GM10248 (cell line): ENCODE data around the gene C5orf52.
A peak's percentile ranks its signal among the peaks of the same experiment; 100 is the strongest.

Source experiments
- CTCF ChIA-PET: fragments of 300-600 bp; sonication (Branson Sonifier 250); formaldehyde crosslinking; extraction: SDS; loops from one replicate; lab custom pipeline; 2021; ENCODE audit warnings: antibody characterized with exemption; lab: Yijun Ruan, JAX
- POLR2A ChIA-PET: fragments of 350-650 bp; sonication (Branson Sonifier 250); formaldehyde crosslinking; extraction: SDS; loops from one replicate; lab custom pipeline; 2020; ENCODE audit warnings: antibody characterized with exemption; lab: Yijun Ruan, JAX
- DNase-seq: peaks from one replicate; pipeline ENCODE4 v3.0.0; 2012; ENCODE audit errors: extremely low spot score
- CTCF ChIP-seq: IDR thresholded peaks from 2 replicates; pipeline ENCODE4 v1.5.1; 2012; ENCODE audit warnings: mild to moderate bottlenecking, low read depth; ENCODE audit errors: extremely low read depth, missing control alignments, control extremely low read depth

The C5orf52 gene

GRCh38 chr5:157709346-157709745 lies 38.0 kb downstream of the C5orf52 start:
- no peak for DNase-seq
- CTCF ChIA-PET = interaction anchor here (1.7 to 4.2 kb wide), 2 partner anchors 8 to 34 kb away, joined by 7 to 27 read pairs; partner anchors contain the start of gene LSM11
- POLR2A ChIA-PET = no interaction called here
- TF ChIP-seq CTCF = no peak

GRCh38 chr5:157710431-157710830 lies 39.1 kb downstream of the C5orf52 start:
- ChIA-PET CTCF (interaction anchor here (0.9 kb wide), 1 partner anchor 41 kb away, joined by 3 read pairs; no protein-coding TSS in a partner anchor), POLR2A (no interaction called here)
- DNase-seq = no peak
- TF ChIP-seq CTCF = no peak

GRCh38 chr5:157710882-157711281 lies 39.5 kb downstream of the C5orf52 start:
- POLR2A ChIA-PET = no interaction called here
- CTCF ChIA-PET = interaction anchor here (0.9 to 1.6 kb wide), 3 partner anchors 28 to 42 kb away, joined by 3 to 5 read pairs (median 3); partner anchors contain the start of gene LSM11
- TF ChIP-seq CTCF = no peak
- no peak for DNase-seq

- POLR2A ChIA-PET = no interaction called here
- CTCF ChIA-PET = interaction anchor here (5.5 kb wide), 1 partner anchor 29 kb away, joined by 37 read pairs; the partner anchor contains the start of gene LSM11
- DNase-seq = no peak
- no peak for TF ChIP-seq CTCF
Observed at GRCh38 chr5:157713830-157714595, 42.7 kb downstream of the C5orf52 start.

GRCh38 chr5:157714596-157714864 lies 43.2 kb downstream of the C5orf52 start:
- TF ChIP-seq CTCF = no peak
- ChIA-PET CTCF (interaction anchor here (5.5 kb wide), 1 partner anchor 28 kb away, joined by 37 read pairs; the partner anchor contains the start of gene LSM11), POLR2A (no interaction called here)
- no peak for DNase-seq

GRCh38 chr5:157718519-157718918 lies 47.2 kb downstream of the C5orf52 start:
- ChIA-PET POLR2A (interaction anchor here (1.1 kb wide), 1 partner anchor 91 kb away, joined by 7 read pairs; no protein-coding TSS in a partner anchor), CTCF (interaction anchor here (0.7 to 5.5 kb wide), 33 partner anchors 11 to 501 kb away, joined by 3 to 46 read pairs (median 5); partner anchors contain the start of genes LSM11, NIPAL4 and THG1L)
- peak; percentile 52 for DNase-seq
- TF ChIP-seq CTCF = peak; percentile 59
